Neuronal stem cell (in vitro differentiated cells): Measurements from ENCODE around the gene TTC28.

Experiments used
- DNase-seq: peaks from one replicate; pipeline ENCODE4 v3.0.0-alpha.2; 2013; ENCODE audit warnings: low spot score
- H2AFZ ChIP-seq: one replicate; pipeline ENCODE4 v1.6.1; 2013; ENCODE audit warnings: mild to moderate bottlenecking, low read length, inconsistent platforms
- H2AK5ac ChIP-seq: 2 replicates; pipeline ENCODE4 v1.6.1; 2013; ENCODE audit warnings: low read depth, mild to moderate bottlenecking, inconsistent platforms, low read length, moderate library complexity, mixed read lengths
- H2BK120ac ChIP-seq: 2 replicates; pipeline ENCODE4 v1.6.1; 2013; ENCODE audit warnings: low read depth, mild to moderate bottlenecking, inconsistent platforms, low read length, moderate library complexity, mixed read lengths
- H2BK12ac ChIP-seq: one replicate; pipeline ENCODE4 v1.6.1; 2013; ENCODE audit warnings: low read length, inconsistent platforms
- H2BK15ac ChIP-seq: 2 replicates; pipeline ENCODE4 v1.6.1; 2013; ENCODE audit warnings: mild to moderate bottlenecking, low read length, inconsistent platforms, mixed read lengths
- H2BK5ac ChIP-seq: one replicate; pipeline ENCODE4 v1.6.1; 2013; ENCODE audit warnings: inconsistent platforms, mild to moderate bottlenecking, low read length, moderate library complexity
- H3K14ac ChIP-seq: one replicate; pipeline ENCODE4 v1.6.1; 2013; ENCODE audit warnings: low read length, inconsistent platforms
- H3K18ac ChIP-seq: 2 replicates; pipeline ENCODE4 v1.6.1; 2013; ENCODE audit warnings: low read length, inconsistent platforms
- H3K23ac ChIP-seq: 2 replicates; pipeline ENCODE4 v1.6.1; 2013; ENCODE audit warnings: low read depth, mild to moderate bottlenecking, mixed read lengths, low read length, inconsistent platforms; ENCODE audit not compliant: poor library complexity
- H3K27ac ChIP-seq: replicated peaks from 3 replicates; pipeline ENCODE4 v1.5.1; 2013; ENCODE audit warnings: low read length, inconsistent platforms
- H3K27me3 ChIP-seq, 3 experiments: 2 replicates each; pipeline ENCODE4 v1.6.1; 2013; ENCODE audit warnings: low read length in 3 of 3, mild to moderate bottlenecking in 2 of 3, inconsistent platforms in 1 of 3, low read depth in 1 of 3, mixed read lengths in 1 of 3, moderate library complexity in 1 of 3; ENCODE audit not compliant: control insufficient read depth in 3 of 3, insufficient read depth in 3 of 3
- H3K36me3 ChIP-seq, 2 donors: replicated peaks in 1 of 2; 2 replicates each; pipeline ENCODE4 v1.6.1; 2013; ENCODE audit warnings: low read length in 2 of 2; ENCODE audit not compliant: control insufficient read depth in 2 of 2, insufficient read depth in 2 of 2
- H3K4ac ChIP-seq: 2 replicates; pipeline ENCODE4 v1.6.1; 2013; ENCODE audit warnings: inconsistent platforms, mild to moderate bottlenecking, low read length, moderate library complexity
- H3K4me1 ChIP-seq, 2 donors: 1 replicate in 1 of 2; 2 replicates in 1 of 2; pipeline ENCODE4 v1.6.1; 2013; ENCODE audit warnings: low read length in 2 of 2, low read depth in 1 of 2; ENCODE audit not compliant: control insufficient read depth in 2 of 2, insufficient read depth in 1 of 2
- H3K4me2 ChIP-seq: one replicate; pipeline ENCODE4 v1.6.1; 2013; ENCODE audit warnings: mild to moderate bottlenecking, low read length, inconsistent platforms; ENCODE audit not compliant: insufficient read depth, poor library complexity, severe bottlenecking
- H3K4me3 ChIP-seq, 2 donors: 2 replicates each; pipeline ENCODE4 v1.5.1; 2013; ENCODE audit warnings: low read length in 2 of 2, mild to moderate bottlenecking in 2 of 2, inconsistent platforms in 1 of 2, moderate library complexity in 1 of 2
- H3K79me1 ChIP-seq: one replicate; pipeline ENCODE4 v1.6.1; 2013; ENCODE audit warnings: low read depth, mild to moderate bottlenecking, inconsistent platforms, low read length, moderate library complexity
- H3K9ac ChIP-seq: one replicate; pipeline ENCODE4 v1.6.1; 2013; ENCODE audit warnings: mild to moderate bottlenecking, low read depth, low read length, inconsistent platforms; ENCODE audit not compliant: poor library complexity
- H3K9me3 ChIP-seq, 2 donors: replicated peaks in 1 of 2; 2 replicates each; pipeline versions ENCODE3 to v1.6.1; 2013; ENCODE audit warnings: low read length in 2 of 2, mild to moderate bottlenecking in 2 of 2, inconsistent platforms in 1 of 2, low read depth in 1 of 2, mixed read lengths in 1 of 2, moderate library complexity in 1 of 2; ENCODE audit not compliant: control insufficient read depth in 2 of 2, insufficient read depth in 1 of 2
- H4K8ac ChIP-seq: one replicate; pipeline ENCODE4 v1.6.1; 2013; ENCODE audit warnings: low read depth, mild to moderate bottlenecking, inconsistent platforms, low read length, moderate library complexity
- H4K91ac ChIP-seq: one replicate; pipeline ENCODE4 v1.6.1; 2013; ENCODE audit warnings: low read length, low read depth, mild to moderate bottlenecking, inconsistent platforms; ENCODE audit not compliant: poor library complexity
- WGBS, 2 donors: extraction: QIAGEN DNeasy Blood & Tissue Kit; methylation state at CpG; one replicate each; pipeline ENCODE4 v1.1.7; 2013; ENCODE audit warnings: missing lambda C conversion rate in 2 of 2, mixed read lengths in 1 of 2; ENCODE audit not compliant: insufficient read length in 2 of 2, insufficient replicate concordance in 1 of 2; ENCODE audit errors: extremely low coverage in 2 of 2; 5-methylcytosine and 5-hydroxymethylcytosine counted together

TTC28 gene

DNA sequence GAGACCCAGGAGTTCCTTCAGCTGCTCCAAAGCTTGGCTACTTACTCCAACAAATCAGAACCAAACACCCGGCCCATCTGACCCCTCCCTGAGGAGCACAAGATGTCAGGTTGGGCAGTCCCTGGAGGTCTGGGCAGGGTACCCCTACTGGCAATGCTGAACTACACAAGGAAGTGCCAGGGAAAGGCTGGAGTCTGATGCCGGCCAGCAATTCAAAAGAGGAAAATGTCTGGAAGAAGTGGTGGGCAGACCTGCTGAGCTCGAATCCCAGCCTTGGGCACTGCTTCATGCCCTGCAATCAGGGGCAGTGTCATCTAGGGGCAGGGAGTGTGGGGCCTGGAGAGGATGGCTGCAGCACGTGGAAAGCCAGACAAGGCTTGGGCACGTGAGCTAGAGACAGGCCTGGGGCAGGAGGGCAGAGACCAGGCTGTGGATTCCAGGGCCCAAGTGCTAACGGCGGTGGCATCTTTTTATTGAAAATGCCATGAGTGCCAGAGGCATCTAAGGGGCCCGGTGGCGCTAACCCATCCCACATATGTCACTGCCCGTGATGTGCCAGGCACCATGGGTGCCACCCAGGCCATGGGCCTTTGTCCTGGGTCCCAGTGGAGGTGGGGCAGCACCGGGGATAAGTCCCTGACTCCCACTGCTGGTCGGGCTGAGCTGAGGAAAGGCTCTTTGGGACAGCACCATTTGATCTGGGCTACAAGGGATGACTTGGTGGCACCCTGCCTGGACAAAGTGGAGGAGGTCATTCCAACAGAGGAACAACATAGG is 662.7 kb downstream of the TTC28 start:
- Histone ChIP-seq H4K91ac (no peak overlapping the region), H2AFZ (no peak overlapping the region), H3K4ac (no peak overlapping the region), H3K9me3 (no peaks in the 10 kb centered on the region), H3K4me3 (no peak overlapping the region), H3K9ac (peak overlapping the region; percentile 24), H3K27me3 (no peaks in the 10 kb centered on the region), H3K4me2 (no peak overlapping the region), H3K27ac (no peak overlapping the region), H2BK120ac (no peak overlapping the region), H3K18ac (peak overlapping the region; percentile 65), H2BK15ac (no peak overlapping the region), H2BK5ac (no peak overlapping the region), H3K4me1 (peaks cover 28 to 45% of the 10 kb centered on the region in 2 donors), H3K14ac (peak overlapping the region; percentile 87), H2AK5ac (peak overlapping the region; percentile 71), H4K8ac (no peak overlapping the region), H3K79me1 (no peaks in the 10 kb centered on the region), H2BK12ac (no peak overlapping the region), H3K23ac (peak overlapping the region; percentile 10), H3K36me3 (peaks cover 6 to 29% of the 10 kb centered on the region in 2 donors)
- WGBS, 2 donors, result no CpG with 5 or more reads among the region's 12 CpGs
- no peak for DNase-seq

DNA sequence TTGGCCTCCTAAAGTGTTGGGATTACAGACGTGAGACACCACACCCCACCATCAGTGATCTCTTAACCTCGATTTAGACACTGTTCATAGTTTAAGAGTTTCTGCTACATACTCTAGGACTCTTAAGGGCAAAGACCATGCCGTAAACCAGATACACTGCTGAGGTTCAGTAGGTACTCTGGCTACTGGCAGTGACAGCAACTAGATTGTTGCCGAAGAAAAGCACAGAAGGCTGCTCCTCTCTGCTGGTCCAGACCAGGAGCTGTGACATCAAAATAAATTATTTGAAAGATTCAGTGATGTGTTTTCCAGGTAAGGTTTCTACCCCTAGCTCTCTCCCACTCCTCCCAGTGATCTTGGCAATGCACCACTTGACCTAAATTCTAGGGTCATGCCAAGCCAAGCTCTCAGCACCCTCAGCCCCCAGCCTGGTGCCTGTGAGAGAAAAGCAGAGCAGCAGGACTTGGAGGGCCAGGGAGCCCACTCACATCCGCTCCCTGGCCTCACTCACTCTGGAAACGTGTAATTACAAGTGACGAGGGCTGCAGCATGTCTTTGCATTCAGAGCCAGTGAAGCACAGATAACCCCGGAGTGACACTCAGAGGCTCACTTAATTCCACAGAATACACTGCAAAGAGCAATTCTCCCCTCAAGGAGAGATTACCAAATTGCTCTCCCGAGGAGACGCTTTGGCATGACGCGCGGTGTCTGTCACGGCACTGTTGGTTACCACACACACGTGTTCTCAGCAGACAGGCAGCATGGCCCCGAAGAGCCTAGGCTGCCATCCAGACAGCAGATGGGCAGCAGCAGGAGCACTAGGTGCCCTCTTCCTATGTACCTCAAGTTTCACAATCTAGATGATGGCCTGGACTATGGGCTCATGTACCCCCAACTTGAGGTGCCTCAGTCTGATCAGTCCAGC is 663.7 kb downstream of the TTC28 start:
- Histone ChIP-seq H3K9ac (peak overlapping the region; percentile 50), H4K91ac (no peak overlapping the region), H4K8ac (no peak overlapping the region), H2BK15ac (no peak overlapping the region), H2AFZ (no peak overlapping the region), H3K27me3 (no peaks in the 10 kb centered on the region), H3K18ac (peak overlapping the region; percentile 68), H3K23ac (no peak overlapping the region), H2BK5ac (no peak overlapping the region), H2BK120ac (no peak overlapping the region), H3K4ac (no peak overlapping the region), H2BK12ac (no peak overlapping the region), H3K4me3 (no peak overlapping the region), H3K79me1 (no peaks in the 10 kb centered on the region), H3K14ac (no peak overlapping the region), H3K27ac (no peak overlapping the region), H2AK5ac (no peak overlapping the region), H3K4me1 (peaks cover 22 to 39% of the 10 kb centered on the region in 2 donors), H3K36me3 (peaks cover 6 to 30% of the 10 kb centered on the region in 2 donors), H3K4me2 (no peak overlapping the region), H3K9me3 (no peaks in the 10 kb centered on the region)
- WGBS, 2 donors, result no CpG with 5 or more reads among the region's 16 CpGs
- DNase-seq, result no peak

DNA sequence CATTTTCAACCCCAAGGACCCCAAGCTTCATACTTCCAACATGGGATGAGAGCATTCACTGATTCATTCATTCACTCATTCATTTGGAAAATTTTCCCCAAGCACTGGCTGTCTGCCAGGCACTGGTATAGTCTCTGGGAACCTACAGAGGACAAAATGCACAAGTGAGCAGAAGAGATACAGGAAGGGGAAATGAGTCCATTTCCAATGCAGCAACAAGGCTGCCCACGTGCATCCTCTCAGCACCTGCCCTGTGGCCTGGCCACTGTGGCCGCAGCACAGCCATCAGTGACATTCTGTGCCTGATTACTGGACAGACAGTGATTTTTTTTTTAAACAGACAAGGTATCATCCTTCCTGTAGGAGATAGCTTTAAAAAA is 664.6 kb downstream of the TTC28 start:
- Histone ChIP-seq H3K4me1 (peaks cover 13 to 31% of the 10 kb centered on the region in 2 donors), H3K4ac (no peak overlapping the region), H2BK120ac (no peak overlapping the region), H3K14ac (no peak overlapping the region), H2BK5ac (no peak overlapping the region), H3K4me3 (no peak overlapping the region), H3K18ac (peak overlapping the region; percentile 78), H3K23ac (no peak overlapping the region), H3K27ac (no peak overlapping the region), H2AK5ac (no peak overlapping the region), H3K9ac (no peak overlapping the region), H3K9me3 (no peaks in the 10 kb centered on the region), H4K91ac (no peak overlapping the region), H3K36me3 (peaks cover 6 to 30% of the 10 kb centered on the region in 2 donors), H2AFZ (no peak overlapping the region), H3K79me1 (no peaks in the 10 kb centered on the region), H3K27me3 (no peaks in the 10 kb centered on the region), H2BK15ac (no peak overlapping the region), H2BK12ac (no peak overlapping the region), H4K8ac (no peak overlapping the region), H3K4me2 (no peak overlapping the region)
- WGBS, 2 donors, result no CpG with 5 or more reads among the region's 2 CpGs
- no peak for DNase-seq
